ENCODE results near the gene DNAH2. TPM values are rescaled to one million over a fixed set of nuclear protein-coding genes. Genes with fewer than 3 reads are reported as not detected.

DNAH2 gene
- total and polyA plus RNA-seq, 2 donors (not counting 3 experiments of a cell fraction or from before 2014, with no cell fraction given) = 0.10 to 0.11 TPM

GRCh38 chr17:7754656-7755055 lies 37.1 kb downstream of the DNAH2 start:
- H4K20me1 ChIP-seq (replicated peaks; ENCODE audit: control insufficient read depth, extremely low read depth, insufficient read depth, low read length) = no peaks in the 10 kb centered on the region
- H3K9me3 ChIP-seq (replicated peaks; ENCODE audit: control insufficient read depth, insufficient read depth, low read length) = no peaks in the 10 kb centered on the region
- dilution Hi-C loops (cut with MboI; ENCODE audit: extremely low pct_ligation_motif_present, low sequenced_read_pairs) = no loop called here
- no peaks in the 10 kb centered on the region for H3K36me3 ChIP-seq (ENCODE audit: control insufficient read depth in 2 of 2, extremely low read depth in 1 of 2, insufficient read depth in 2 of 2, low read length in 2 of 2)
- DNase-seq (ENCODE audit: low read depth, low spot score) (no peak), FAIRE-seq (no peak)
- no peaks in the 10 kb centered on the region for H3K4me1 ChIP-seq (ENCODE audit: control insufficient read depth, extremely low read depth, insufficient read depth, low read length)
- H3K27me3 ChIP-seq (ENCODE audit: control insufficient read depth in 2 of 2, insufficient read depth in 2 of 2, low read length in 2 of 2) = no peaks in the 10 kb centered on the region
- TF ChIP-seq MAX (IDR thresholded peaks at IDR 0.05; ENCODE audit: insufficient read depth, insufficient read length) (no peak), POLR2AphosphoS5 (IDR thresholded peaks at IDR 0.05; ENCODE audit: insufficient read depth, low read depth, low read length) (no peak), EZH2 (IDR thresholded peaks at IDR 0.05; ENCODE audit: borderline replicate concordance, low read depth, low read length, severe bottlenecking) (no peak), MYC (IDR thresholded peaks at IDR 0.05; ENCODE audit: low read depth, low read length) (no peak), FOS (IDR thresholded peaks at IDR 0.05; ENCODE audit: borderline replicate concordance, insufficient read depth, low read length) (no peak), POLR2A (IDR thresholded peaks at IDR 0.05; ENCODE audit: low read depth, low read length) (no peak), JUN (IDR thresholded peaks at IDR 0.05; ENCODE audit: borderline replicate concordance, insufficient read depth, insufficient read length, low read depth) (no peak), CTCF (IDR thresholded peaks at IDR 0.05; ENCODE audit: extremely low read depth in 1 of 2, insufficient read depth in 1 of 2, low read depth in 1 of 2, low read length in 2 of 2) (no peak), GATA2 (IDR thresholded peaks at IDR 0.05; ENCODE audit: insufficient read depth, insufficient read length, low read depth, low read length) (no peak)
- intact Hi-C loops (cut with micrococcal nuclease) = no loop called here
- H2AFZ ChIP-seq (ENCODE audit: low read depth, low read length) = no peak overlapping the region
- POLR2A ChIA-PET = no interaction called here
- BruUV-seq (replicated peaks) = no TSS peak
- H3K27ac ChIP-seq (ENCODE audit: insufficient read depth, low read depth, low read length) = no peak overlapping the region
- CTCF ChIA-PET = no interaction called here
- no peaks in the 10 kb centered on the region for H3K79me2 ChIP-seq (ENCODE audit: control insufficient read depth, insufficient read depth, low read length)
- H3K9me1 ChIP-seq (replicated peaks; ENCODE audit: control insufficient read depth, extremely low read depth, insufficient read depth, low read length) = no peaks in the 10 kb centered on the region
- no peak overlapping the region for H3K9ac ChIP-seq (replicated peaks; ENCODE audit: extremely low read depth, insufficient read depth, low read length)
- no peak overlapping the region for H3K4me3 ChIP-seq (replicated peaks in 1 of 3; ENCODE audit: insufficient read depth in 1 of 3, low read depth in 1 of 3, low read length in 3 of 3)
- H3K4me2 ChIP-seq (ENCODE audit: insufficient read depth, low read length) = no peak overlapping the region
